ENCODE measurements around the gene SDCBP2.

SDCBP2 gene, protein sequence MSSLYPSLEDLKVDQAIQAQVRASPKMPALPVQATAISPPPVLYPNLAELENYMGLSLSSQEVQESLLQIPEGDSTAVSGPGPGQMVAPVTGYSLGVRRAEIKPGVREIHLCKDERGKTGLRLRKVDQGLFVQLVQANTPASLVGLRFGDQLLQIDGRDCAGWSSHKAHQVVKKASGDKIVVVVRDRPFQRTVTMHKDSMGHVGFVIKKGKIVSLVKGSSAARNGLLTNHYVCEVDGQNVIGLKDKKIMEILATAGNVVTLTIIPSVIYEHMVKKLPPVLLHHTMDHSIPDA

DNA sequence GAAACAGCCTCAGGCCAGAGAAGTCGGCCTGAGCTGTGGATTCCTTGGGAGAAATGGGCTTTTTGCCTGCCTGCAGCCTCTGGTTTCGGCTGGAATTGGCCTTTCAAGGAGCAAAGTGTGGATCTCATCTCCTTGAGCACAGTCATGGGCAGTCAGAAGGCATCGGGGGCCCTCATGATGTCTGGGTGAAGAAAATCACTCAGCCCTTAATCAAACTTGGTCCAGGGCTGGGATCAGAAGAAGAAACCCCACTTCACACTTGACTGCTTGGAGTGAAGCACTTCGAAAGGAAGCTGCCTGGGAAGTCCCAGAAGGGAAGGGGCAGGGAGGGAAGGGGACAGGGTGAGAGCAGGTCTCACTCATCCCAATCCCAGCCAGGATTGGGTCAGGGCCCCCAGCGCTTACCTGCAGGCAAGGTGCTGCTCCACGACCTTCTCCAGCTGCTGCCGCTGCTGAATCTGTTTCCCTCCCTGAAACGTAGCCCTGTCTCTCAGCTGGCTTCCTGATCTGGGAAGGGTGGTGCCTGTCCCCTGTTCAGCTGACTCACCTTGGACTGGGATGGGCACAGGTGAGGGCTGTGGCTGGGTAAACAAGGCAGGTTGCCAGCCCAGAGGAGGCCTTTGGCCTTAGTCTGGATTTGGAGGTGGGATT is at the start of gene SDCBP2:
TSS of gene SDCBP2 (minus strand) at position 460 of the 651 bp plus-strand sequence. CDS start 8,723 bp downstream, outside the sequence.
- peak; percentile 62 for DNase-seq (ENCODE audit: low spot score)
- no peak within 1 kb of the TSS for H3K4me3 ChIP-seq
- H3K27ac ChIP-seq, result peak within 1 kb of the TSS; percentile 9 to 99

DNA sequence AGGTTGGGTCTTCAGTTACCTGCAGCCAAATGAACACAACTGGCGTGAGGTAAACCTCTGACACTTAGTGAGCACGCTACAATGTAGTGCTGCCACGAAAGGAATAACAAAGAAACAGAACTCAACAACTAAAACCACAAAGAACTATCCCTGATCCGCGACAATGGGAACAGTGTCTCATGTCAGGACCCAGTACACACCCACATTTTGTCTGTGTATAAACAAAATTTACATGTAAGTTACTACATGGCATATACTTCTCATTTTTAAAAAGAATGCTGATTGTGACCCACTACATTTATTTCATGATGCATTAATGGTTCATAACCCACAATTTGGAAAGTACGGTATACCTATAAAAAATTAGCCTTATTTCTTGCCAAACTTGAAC is 49.8 kb upstream of the SDCBP2 start:
- Histone ChIP-seq H3K27ac (no peak overlapping the region), H3K4me3 (no peak overlapping the region)
- no peak for DNase-seq (ENCODE audit: low spot score)
- TF ChIP-seq, protein P1, sequence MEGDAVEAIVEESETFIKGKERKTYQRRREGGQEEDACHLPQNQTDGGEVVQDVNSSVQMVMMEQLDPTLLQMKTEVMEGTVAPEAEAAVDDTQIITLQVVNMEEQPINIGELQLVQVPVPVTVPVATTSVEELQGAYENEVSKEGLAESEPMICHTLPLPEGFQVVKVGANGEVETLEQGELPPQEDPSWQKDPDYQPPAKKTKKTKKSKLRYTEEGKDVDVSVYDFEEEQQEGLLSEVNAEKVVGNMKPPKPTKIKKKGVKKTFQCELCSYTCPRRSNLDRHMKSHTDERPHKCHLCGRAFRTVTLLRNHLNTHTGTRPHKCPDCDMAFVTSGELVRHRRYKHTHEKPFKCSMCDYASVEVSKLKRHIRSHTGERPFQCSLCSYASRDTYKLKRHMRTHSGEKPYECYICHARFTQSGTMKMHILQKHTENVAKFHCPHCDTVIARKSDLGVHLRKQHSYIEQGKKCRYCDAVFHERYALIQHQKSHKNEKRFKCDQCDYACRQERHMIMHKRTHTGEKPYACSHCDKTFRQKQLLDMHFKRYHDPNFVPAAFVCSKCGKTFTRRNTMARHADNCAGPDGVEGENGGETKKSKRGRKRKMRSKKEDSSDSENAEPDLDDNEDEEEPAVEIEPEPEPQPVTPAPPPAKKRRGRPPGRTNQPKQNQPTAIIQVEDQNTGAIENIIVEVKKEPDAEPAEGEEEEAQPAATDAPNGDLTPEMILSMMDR (IDR thresholded peaks at IDR 0.05), result no peak

More for the DNA sequence above, at the start of gene SDCBP2:
- TF ChIP-seq, protein P1 (IDR thresholded peaks at IDR 0.05), result no peak

DNA sequence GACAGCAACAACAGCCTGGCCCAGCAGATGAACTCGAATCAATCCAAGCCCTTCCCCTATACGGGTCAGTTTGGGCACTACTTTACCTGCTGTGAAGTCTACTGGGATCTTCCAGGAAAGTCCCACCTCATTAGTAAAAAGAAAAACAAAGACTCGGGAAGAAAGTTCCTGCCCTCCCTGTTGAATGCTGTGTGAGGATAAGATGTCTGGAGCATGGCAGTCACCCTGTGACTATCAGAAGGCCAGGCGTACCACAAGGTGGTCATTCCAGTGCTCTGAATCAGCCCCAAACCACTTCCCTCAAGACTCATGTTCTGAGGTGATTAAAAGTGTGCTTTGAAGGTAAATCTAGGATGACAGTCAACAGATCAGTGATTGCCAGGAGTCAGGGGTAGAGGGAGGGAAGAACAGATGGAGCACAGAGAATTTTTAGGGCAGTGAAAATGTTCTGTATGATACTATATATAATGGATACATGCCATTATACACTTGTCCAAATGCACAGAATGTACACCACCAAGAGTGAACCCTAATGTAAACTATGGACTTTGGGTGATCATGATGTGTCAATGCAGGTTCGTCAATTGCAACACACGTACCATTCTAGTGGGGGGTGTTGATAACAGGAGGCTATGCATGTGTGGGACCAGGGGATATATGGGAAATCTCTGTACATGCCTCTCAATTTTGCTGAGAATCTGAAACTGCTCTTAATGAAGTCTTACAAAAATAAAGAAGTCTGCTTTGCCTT is 49.2 kb upstream of the SDCBP2 start:
- H3K4me3 ChIP-seq, result no peak overlapping the region
- no peak overlapping the region for H3K27ac ChIP-seq
- DNase-seq (ENCODE audit: low spot score), result no peak

DNA sequence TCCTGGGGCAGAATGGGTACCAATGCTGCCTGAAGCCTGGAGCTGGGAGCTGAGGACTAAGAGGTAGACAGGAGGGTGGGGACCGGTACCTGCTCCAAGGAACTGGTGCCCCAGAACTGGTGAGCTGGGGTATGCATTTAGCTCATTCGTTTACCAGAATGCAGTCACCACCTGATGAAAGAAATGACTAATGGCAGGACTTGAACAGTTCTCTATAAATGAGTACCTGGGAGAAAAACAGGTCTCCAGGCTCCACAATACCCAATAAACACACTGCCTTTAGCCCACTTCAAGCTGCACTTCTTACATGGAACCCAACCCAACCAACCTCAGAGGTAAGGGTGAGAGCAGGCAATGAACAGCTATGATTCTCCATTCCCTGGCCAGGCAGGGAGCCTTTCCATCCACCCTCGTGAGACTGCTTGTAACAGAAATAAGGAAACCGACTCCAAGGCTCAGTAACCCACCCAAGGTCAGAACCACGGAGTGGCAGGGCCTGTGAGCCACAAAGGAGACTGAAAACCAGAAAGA is 48.5 kb upstream of the SDCBP2 start:
- TF ChIP-seq, protein P1 (IDR thresholded peaks at IDR 0.05), result no peak
- H3K27ac ChIP-seq, result peak overlapping the region in 1 of 2 donors; percentile 30
- H3K4me3 ChIP-seq, result no peak overlapping the region

More for the DNA sequence above, 49.2 kb upstream of the SDCBP2 start:
- TF ChIP-seq, protein P1 (IDR thresholded peaks at IDR 0.05), result no peak

DNA sequence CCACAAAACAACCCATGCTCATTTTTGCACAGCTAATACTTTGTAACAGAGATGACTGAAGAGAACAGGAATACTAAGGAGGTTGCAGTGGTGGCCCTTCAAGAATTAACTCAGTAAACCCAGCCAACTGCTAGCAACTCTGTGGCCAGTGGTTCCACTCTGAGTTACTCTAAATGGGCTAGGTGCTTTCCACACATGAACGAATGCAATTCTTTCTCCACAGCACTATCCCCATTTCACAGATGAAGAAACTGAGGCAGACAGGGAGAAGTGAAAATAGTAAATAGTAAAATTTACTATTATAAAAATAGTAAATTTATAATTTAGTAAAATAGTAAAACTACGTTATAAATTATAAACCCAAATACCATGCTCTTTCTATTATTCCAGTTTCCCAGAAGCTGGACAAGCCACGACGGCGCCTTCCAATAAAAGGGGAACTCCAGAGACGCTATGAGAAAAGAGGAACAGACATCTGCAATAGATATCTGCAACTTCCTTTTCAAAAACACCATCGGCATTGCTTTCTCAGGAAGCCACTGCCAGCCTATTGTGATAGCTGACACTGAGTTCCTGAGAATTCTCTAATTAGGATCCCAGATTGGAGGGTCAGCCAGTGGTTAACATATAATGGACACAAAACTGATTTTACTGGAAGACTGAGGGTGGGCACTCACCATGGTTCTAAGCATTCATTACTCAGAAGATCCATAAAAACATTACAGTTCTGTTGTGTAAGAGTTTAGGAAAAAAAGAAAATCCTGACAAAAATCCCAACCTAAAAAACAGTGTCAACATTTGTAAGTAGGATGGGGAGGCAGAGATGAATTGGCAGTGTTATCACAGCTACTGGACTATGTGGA is 47.7 kb upstream of the SDCBP2 start:
- no peak for DNase-seq (ENCODE audit: low spot score)
- TF ChIP-seq, protein P1 (IDR thresholded peaks at IDR 0.05), result no peak
- peak overlapping the region in 1 of 2 donors; percentile 30 for H3K27ac ChIP-seq
- no peak overlapping the region for H3K4me3 ChIP-seq

More for the DNA sequence above, 48.5 kb upstream of the SDCBP2 start:
- DNase-seq (ENCODE audit: low spot score), result no peak

DNA sequence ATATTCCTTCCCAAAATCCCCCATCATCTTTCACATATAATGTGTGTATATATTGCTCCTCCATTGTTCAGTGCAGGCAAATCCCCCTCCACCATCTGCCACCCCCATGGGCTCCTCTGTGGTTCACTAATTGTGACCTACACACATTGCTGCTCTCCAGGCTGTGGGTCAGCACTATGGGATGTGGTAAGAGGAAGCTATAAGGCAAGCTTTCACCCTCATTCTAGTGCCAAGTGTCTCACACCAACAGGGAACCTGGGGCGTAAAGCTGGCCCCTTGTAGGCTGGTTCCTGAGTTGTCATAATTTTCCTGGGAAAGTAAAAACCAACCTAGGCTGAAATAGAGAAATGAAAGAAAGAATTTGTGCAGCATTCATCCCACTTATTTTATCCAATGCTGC is 47.1 kb upstream of the SDCBP2 start:
- DNase-seq (ENCODE audit: low spot score), result no peak
- Histone ChIP-seq H3K27ac (peak overlapping the region in 1 of 2 donors; percentile 47), H3K4me3 (no peak overlapping the region)
- TF ChIP-seq, protein P1 (IDR thresholded peaks at IDR 0.05), result no peak
